HG03064 (cell line): Measurements from ENCODE around the gene CELF4.

Experiments
- ATAC-seq: cut with Tn5 transposase; IDR thresholded peaks from one replicate; pipeline ENCODE4 v1.9.1; 2021; ENCODE audit warnings: low read depth; ENCODE audit not compliant: unreplicated experiment

The CELF4 gene

DNA sequence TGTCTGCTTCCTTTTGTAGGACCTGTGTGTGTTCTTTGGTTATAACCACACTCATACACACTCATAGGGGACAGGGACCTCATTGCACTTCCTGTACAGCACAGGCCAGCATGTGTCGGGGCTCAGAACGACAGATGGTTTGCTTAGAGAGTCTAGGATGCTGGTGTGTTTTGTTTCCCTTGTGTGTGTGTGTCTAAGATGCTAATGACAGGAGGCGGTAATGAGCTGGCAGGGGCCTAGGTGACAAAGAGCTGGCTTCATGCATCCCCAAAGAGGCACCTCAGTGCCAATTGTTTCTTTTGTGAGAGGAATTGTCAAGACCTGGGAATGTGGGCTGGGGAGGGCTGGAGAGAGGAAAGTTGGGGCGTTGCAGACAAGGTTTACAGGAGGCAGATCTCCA is 66.6 kb downstream of the CELF4 start:
- no peak for ATAC-seq

DNA sequence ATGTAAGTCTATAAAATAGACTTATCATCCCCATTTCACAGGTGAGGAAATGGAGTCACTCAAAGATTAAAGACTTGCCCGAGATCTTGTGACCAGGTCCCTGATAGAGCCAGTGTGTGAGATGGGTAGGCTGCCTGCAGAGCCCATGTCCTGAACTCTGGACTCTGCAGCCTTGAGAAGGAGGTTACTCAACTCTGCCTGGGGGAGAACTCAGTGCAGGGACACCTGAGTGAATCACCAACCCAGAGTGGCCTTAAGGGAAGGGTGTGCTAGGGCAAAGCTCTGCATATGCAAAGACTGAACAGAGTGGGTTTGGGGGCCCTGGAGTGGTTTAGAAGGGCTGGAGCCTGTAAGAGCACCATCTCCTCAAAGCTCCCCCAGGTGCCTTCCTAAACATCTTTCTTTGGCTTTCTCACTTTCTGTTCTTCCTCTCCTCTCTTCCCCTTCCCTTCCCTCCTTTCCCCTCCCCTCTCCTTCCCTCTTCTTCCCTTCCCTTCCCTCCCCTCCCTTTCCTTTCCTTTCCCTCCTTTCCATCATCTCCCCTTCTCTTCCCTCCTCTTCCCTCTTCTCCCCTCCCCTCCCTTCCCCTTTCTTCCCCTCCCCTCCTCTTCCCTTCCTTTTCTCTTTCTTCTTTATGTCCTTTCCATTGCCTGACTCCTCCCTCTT is 67.6 kb downstream of the CELF4 start:
- ATAC-seq = no peak

DNA sequence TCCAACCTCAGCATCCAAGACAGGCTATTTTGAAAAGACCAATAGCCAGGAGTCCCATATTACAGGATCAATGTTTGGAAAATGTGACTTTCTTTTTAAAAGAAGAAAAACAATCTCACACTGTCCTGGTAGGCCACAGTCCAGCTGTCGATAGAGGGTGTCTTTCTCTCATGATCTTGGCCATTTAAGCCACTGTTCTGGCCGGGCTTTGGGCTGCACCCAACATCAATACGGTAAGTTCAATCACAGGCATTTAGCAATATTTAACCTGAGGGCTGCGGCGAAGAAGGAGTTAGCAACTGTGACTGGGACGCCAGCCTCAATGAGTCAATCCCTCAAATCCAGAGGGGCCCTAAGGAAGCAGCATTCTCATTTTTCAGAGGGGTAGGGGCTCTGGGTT is 69.0 kb downstream of the CELF4 start:
- no peak for ATAC-seq

DNA sequence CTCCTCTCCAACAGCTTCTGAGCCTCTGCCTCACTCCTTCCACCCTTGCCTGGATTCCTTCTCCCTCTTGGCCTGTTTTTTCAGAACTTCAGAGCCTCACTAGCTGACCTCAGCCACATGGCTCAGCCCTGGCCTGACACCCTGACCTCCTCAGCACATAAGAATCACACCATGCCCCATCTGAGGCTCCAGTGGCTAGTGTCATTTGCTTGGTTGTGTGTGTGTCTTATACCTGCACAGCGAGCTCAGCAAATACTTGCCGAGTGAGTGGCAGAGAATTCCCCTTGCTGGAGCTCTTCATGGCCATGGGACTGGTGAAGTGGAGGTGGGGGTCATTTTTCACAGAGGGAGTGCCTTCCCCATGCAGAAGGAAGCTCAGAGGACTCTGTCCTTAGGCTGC is 70.2 kb downstream of the CELF4 start:
- no peak for ATAC-seq

DNA sequence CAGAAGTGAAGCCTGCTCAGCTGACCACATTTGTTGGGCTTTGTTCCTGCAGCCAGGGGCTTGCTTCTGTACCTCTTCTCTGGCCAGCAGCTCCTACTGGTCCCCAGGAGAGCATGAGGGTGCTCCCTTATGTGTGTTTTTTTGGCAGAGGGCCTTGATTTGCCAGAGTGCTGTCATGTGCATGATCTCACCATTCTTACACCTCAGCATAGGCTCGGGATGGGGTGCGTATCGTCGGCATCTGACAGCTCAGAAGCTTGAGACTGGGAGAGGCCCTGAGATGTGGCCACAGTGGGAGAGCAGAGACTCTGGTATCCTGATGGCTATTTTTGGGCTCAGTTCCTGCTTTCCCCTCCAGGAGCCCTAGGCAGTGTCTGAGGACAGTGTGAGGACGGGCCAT is 71.2 kb downstream of the CELF4 start:
- no peak for ATAC-seq

DNA sequence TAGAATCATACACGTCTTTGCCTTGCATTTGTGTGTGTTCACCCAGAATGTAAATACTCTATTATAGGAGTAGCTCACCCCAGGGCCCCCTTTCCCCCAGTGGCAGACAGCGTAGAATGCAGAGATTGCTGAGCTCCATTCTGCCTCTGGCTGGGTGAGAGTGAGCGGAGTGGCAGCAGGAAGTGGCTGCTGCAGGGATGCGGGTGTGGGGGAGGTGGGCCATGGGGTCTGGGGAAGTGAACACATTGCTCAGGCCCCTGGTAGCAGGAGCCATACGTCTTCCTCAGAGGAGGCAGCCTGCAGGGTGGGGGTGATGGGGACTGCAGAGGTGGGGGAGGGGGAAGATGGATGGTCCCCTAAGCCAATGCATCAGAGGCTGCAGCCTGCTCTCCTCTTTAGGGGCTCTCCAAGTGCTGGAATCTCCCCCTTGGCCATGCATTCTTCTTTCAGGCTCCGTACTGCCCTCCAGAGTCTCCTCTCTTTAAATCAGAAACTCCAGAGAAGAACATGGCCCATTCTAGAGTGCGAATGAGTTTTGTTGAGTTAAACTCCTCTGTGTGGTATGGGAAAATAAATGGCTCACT is 72.2 kb downstream of the CELF4 start:
- ATAC-seq = no peak

DNA sequence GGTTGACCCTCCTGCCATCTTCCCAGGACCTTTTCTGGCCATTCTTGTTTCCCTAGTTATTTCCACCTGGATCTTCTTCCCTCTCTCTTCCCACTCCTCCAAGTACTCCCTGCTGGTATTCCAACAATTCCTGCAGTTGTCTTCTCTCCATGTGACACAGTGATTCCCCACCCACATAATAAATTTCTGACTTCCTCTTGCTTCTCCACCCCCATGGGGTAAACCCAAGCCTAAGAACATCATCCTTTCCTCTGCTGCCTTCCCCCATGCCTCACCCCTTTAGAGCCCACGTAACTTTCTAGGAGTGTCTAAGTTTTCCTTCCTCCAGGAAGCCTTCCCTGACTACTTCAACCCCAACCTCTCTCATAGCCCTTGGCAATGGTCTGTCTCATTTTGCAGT is 72.6 kb downstream of the CELF4 start:
- ATAC-seq = no peak

DNA sequence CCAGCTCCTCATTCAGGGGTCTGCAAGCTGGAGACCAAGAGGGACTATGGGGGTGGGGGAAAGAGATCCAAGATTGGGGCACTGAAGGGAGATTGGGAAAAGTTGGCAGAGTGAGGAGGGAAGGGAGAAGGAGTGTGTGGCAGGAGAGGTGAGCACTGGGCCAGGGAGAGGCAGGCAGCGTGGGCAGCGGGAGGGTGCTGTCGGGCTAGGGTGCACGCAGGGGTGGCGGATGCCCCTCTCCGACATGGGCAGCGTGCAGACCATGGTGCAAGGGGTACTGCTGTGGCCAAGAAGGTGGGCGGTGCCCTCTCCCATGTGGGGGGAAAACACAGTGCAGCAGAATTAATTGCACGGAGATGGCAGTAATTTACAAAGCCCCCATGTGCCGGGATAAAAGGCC is 74.1 kb downstream of the CELF4 start:
- ATAC-seq = no peak

DNA sequence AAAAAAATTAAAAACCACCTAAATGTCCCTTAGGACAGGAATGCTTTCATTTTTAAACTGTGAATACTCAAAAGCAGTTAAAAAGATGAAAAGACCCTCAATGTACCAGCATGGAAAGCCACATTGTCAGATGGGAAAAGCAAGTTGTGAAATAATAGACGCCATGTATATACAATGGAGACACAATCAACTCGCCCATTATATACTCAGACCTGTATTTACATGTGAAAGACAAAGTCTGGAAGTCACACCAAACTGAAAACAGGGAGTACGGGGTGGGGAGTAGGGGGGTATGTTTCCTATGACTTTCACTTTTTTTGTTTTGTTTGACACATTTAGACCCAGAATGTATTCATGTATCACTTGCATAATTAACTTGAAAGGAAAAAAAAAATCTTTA is 75.6 kb downstream of the CELF4 start:
- no peak for ATAC-seq

DNA sequence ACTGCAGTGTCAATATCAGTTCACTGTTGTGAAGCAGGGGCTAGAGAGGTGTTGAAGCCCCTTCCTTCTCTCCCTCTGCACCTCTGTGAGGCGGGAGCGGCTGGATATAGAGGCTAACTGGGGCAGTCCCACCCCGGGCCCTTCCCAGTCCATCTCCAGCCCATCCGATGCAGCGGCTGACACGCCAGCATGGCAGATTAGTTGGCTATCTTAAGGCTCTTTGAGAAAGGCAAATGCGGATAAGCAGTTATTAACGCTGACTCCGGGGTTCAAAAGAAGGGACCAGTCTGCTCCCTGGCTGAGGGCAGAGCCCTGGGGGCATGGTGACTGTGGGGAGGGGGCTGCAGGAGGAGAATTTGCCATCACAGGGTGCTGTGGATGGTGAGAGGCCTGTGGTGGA is 76.6 kb downstream of the CELF4 start:
- ATAC-seq = no peak

DNA sequence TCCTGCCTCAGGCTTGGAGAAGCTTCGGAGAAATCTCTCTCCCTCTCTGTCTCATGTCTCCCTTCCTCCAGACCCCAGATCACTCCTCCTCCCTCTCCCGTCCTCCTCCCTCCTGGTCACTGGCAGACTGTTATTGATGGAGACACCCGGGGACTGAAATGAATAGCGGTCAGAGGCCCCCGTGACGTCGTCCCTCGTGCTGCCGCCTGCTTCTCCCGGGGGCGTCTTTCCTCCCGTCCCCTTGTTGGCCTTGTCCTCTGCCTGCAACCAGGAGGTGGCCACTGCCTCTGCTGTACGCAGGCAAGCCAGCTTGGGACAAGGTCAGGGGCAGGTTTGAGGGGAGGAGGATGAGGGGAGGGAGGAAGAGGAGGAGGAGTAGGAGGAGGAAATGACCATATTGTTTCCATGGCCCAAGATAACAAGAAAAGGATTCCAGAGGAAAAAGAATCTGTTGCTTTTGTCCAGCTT is 78.2 kb downstream of the CELF4 start:
- no peak for ATAC-seq

DNA sequence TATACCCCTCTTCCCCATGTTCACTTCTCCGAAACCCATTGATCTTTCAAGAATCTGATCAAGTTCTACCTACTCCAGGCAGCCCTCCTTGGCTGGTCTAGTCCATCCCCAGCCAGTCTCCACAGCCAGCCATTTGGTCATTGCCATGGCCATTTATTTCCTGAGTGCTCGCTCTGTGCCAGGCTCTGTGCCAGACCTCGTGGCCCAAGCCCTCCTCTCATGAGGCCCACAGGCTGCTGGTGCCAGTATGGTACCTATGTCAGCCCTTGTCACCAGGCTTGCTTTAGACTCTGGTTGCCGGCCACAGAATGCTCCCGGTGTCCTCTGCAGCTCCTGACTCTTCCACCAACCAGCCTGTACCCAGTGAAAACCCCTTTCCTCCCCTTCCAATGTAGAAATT is 78.8 kb downstream of the CELF4 start:
- ATAC-seq = no peak

DNA sequence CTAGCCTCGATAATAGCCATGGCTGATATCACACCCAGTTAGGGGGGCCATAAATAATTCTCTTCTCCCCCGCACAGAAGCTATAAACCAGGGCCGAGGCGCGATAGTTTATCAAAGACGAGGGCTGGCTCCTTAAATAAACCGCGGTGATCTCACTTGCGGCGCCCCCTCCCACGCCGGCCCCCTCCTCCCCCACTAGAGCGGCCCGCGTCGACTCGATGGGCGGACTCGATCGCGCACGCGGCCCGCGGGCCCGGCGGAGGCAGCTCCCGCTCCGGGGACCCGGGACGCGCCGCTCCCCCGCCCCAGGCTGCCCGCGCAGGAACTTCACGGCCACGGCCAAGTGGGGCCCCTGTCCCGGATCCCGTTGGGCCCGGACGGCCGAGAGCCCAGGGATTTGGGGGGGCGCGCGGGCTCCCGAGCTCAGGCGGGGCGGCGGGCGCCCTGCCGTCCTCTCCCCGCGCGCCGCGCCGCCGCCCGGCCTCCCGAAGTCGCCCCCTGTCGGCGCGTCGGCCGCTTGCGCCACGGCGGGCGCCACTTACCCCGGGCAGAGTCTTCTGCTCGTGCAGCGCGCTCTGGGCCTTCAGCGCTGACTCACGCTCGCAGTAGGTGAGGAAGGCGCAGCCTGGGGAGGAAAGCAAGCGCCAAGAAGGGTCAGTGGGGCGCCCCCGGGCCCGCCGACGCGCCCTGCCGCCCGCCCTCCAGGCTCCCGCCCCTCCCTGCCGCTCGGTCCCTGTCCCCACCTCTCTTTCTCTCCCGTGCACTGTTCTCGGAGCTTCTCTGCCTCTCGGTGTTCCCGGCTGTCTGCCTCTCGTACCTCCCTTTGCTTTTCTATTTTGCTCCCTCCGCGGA is 80.4 kb downstream of the CELF4 start:
- ATAC-seq = no peak

DNA sequence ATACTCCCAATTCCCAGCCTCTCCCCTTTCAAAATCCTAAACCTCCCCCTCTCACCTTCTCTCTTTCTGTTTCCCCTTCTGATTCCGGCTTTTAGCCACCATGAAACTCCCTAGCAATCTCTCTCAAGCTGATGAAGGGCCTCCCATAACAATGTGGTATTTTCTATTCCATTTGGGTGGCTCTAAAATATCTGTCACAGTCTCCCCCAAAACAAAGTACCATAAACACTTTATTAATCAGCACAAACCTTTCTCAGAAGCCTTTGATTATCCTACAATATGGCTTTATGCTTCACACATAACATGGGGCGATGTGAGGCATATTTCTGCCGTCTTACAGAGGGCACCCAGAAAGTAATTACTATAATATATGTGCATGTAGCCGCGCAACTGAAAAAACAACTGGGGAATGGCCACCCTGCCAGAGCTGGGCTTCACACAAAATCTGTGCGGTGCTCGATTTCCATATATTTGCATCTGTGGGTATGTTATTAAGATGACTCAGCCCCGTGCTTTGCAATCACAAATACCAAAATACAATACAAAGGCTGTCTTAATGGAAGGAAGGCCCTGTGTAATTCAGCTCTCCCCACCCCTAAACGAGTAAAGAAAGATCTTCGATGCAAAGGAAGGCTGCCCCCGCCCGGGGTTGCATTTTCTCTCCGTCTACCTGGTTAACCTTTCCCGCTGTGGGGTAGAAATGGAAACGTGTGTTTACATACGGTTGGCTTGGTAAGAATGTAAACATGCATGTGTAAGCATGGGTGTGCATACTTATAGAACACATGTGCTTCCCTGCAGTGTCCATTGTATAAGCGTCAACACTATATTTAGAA is 81.4 kb downstream of the CELF4 start:
- ATAC-seq = no peak

DNA sequence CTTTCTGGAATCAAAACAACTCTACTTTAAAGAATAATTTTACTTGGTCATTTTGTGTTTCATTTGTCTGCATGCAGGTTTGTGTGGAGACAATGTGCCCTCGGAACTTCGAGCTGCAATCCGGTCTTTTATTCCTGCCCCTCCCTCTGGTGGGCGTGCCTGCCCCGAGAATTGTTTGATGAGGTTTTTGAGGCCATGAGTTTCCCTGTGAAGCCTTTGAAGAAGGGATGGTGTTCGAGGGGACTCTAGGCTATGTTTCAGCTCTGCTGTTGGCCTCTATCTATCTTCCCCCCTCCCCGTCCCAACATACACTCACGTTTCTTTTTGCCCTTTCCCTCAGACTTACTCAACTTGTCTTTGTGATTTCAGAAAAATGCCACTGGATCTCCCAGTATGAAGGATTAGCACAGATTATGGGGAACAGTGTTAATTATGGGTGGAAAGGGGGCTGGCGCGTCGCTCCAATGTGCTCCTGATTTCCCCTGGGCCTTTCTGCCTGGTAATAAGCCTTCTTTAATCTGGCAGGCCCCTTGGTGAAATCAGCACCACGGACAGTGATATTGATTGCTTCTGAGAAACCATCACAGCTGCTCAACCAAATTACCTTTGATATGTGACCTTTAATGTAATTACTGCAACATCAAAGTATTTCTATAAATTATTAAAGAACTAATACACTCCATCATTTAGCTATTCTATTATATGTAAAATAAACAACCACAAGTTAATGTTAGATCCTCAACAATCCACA is 82.2 kb downstream of the CELF4 start:
- no peak for ATAC-seq

DNA sequence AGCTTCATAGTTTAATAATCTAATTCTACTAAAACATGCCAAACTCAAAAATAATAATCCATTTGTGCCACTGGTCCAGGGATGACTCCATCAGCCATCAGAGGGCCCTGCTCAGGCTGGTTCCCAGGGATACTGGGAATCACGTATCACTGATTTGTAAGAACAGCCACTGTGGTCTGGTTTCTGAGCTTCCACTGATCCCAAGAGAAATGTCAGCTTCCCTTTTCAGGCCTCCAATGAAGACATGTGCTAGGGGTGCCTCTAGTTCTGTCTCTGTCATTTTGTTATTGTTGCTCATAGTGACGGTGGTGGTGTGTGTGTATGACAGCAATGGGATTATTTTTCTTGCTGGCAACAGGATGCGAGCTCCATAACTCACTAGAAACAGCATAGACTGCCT is 83.2 kb downstream of the CELF4 start:
- ATAC-seq = no peak

DNA sequence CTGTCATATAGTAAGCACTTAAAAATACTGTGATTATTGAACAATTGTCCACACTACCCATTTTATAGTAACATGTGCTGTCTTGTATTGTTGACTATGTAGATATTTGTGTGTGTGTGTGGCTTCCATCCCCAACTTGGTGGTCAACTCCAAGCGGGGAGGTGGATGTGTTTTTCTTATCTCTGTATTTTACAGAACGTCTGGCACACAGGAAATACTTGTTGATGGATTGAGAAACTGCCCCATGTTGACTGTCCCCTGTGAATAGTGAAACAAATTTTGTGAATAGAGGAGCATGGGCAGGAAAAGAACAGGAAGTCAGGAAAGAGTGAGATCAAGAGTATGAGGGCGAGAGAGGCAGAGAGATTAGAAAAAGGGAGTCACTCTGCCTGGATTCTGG is 83.6 kb downstream of the CELF4 start:
- no peak for ATAC-seq

DNA sequence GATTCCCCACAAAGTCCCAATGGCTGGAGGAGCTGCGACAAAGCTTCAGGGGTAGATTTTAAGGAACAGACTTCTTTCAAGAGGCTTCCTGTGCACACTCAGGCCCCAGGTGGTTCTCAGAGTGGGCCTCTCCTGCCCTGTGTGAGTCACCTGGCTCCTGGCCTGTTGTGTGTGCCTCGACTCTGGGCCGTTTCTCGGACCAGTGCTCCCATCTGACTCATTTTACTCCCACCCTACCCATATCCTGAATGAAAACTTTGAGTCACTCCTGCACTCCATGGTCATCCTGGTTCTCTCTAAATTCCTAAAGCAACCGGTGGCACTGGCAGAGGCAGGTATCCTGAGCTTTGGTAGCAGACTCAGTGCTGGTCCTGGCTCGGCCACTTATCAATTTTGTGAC is 84.1 kb downstream of the CELF4 start:
- ATAC-seq = no peak

DNA sequence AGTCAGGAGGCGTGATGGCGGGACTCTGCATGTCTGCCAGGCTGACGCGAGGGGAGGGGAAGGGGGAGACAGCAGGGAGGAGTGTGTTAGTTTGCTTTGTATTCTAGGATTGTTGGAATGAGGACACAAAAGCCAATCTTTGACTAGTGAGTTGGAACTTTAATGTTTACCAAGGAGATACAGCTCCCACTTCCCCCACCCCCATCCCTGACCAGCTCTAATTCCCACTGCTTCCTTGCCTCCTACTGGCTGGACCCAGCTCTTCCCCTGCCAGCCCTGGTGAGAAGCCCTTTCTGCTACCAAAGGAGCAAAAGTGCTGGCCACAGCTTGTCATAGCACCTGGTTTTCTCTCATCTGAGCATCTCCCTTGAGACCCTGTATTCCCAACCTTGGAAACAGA is 84.5 kb downstream of the CELF4 start:
- ATAC-seq = no peak

DNA sequence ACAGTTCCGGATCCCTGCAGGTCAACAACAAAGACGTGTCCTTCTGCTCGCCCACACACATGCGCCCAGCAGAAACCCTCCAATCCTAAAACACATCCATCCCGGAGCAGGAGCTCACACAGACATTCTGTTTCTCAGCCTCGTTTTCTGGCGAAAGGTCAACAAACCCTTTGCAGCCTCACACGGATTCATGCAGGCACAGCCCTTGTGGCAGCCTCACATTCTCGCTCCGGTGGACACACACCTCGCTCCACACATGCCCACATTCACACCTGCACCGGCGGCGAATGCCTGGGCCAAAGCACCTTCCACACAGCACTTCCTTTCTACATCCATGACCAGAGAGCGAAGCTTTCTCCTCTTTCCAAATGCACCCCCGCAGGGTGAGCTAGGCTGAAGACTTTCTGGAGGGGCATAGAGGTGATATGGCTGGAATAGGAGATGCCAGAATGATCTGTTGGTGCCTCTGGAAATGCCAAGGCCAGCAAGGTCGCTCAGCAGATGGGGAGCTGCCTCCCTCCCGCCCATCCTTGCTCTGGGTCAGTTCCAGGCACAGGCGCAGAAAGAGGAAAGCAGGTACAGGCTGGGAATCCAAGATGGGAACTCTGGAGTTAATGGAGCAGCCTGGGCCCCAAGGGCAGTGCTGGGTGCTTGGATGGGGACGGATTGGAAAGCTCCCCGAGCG is 88.8 kb downstream of the CELF4 start:
- ATAC-seq = no peak
